Endometrial microvascular endothelial cells (primary cell): ENCODE results near the gene QSOX1. TPM values are rescaled to one million over a fixed set of nuclear protein-coding genes. Genes with fewer than 3 reads are reported as not detected.

Source experiments
- in situ Hi-C: cut with HindIII; loops from 2 replicates; pipeline ENCODE4 v1.10.0; 2017; ENCODE audit warnings: low sequenced_read_pairs, low pct_unique_long_range_greater_than_20kb; ENCODE audit errors: inconsistent ontology term
- total RNA-seq: library from RNA; depleted of rRNA; stranded (reverse); fragments of >200 nt; gene quantifications from one replicate; pipeline ENCODE4 v1.2.3, GENCODE V29; 2015; ENCODE audit errors: inconsistent ontology term

The QSOX1 gene
- total RNA-seq, 1 donor from 2014 or later: 518 TPM

- in situ Hi-C loops: no loop called here
Observed at GRCh38 chr1:180241716-180242544, 87.3 kb downstream of the QSOX1 start.

- in situ Hi-C loops: no loop called here
Observed at GRCh38 chr1:180243517-180244221, 89.0 kb downstream of the QSOX1 start.

- in situ Hi-C loops: no loop called here
Observed at GRCh38 chr1:180244840-180245239, 90.2 kb downstream of the QSOX1 start.

GRCh38 chr1:180246579-180246978, 91.9 kb downstream of the QSOX1 start:
- in situ Hi-C loops: no loop called here

- in situ Hi-C loops: no loop called here
Observed at GRCh38 chr1:180247061-180247460, 92.4 kb downstream of the QSOX1 start.

- in situ Hi-C loops: no loop called here
Observed at GRCh38 chr1:180247580-180247979, 92.9 kb downstream of the QSOX1 start.

- in situ Hi-C loops: no loop called here
Observed at GRCh38 chr1:180248176-180248575, 93.5 kb downstream of the QSOX1 start.

GRCh38 chr1:180248731-180249681, 94.3 kb downstream of the QSOX1 start:
- in situ Hi-C loops: no loop called here

GRCh38 chr1:180249725-180250498, 95.2 kb downstream of the QSOX1 start:
- in situ Hi-C loops: no loop called here

- in situ Hi-C loops: no loop called here
Observed at GRCh38 chr1:180250499-180250770, 95.8 kb downstream of the QSOX1 start.

- in situ Hi-C loops: no loop called here
Observed at GRCh38 chr1:180250883-180251509, 96.3 kb downstream of the QSOX1 start.

- in situ Hi-C loops: no loop called here
Observed at GRCh38 chr1:180251526-180252305, 97.0 kb downstream of the QSOX1 start.

GRCh38 chr1:180252638-180253536, 98.2 kb downstream of the QSOX1 start:
- in situ Hi-C loops: no loop called here
